Osteocyte (in vitro differentiated cells): ENCODE results near the gene PELI2. TPM values are rescaled to one million over a fixed set of nuclear protein-coding genes. Genes with fewer than 3 reads are reported as not detected.

ENCODE experiments used
- DNase-seq: peaks from one replicate; pipeline ENCODE4 v3.0.0; 2021; ENCODE audit warnings: mixed read lengths; ENCODE audit not compliant: unreplicated experiment; ENCODE audit errors: extremely low spot score
- H3K27ac Mint-ChIP-seq: one replicate; pipeline ENCODE4 v1.8.0; 2021; ENCODE audit warnings: mild to moderate bottlenecking, mixed read lengths; ENCODE audit not compliant: unreplicated experiment
- H3K27me3 Mint-ChIP-seq: one replicate; pipeline ENCODE4 v1.8.0; 2021; ENCODE audit warnings: mixed read lengths; ENCODE audit not compliant: unreplicated experiment
- H3K36me3 Mint-ChIP-seq: one replicate; pipeline ENCODE4 v1.8.0; 2021; ENCODE audit warnings: mixed read lengths; ENCODE audit not compliant: unreplicated experiment
- H3K4me1 Mint-ChIP-seq: one replicate; pipeline ENCODE4 v1.8.0; 2021; ENCODE audit warnings: mixed read lengths; ENCODE audit not compliant: unreplicated experiment
- H3K4me3 Mint-ChIP-seq: one replicate; pipeline ENCODE4 v1.8.0; 2021; ENCODE audit warnings: mild to moderate bottlenecking, moderate library complexity, mixed read lengths; ENCODE audit not compliant: unreplicated experiment
- H3K9me3 Mint-ChIP-seq: one replicate; pipeline ENCODE4 v1.8.0; 2021; ENCODE audit warnings: mixed read lengths; ENCODE audit not compliant: unreplicated experiment
- CTCF ChIP-seq: fragments of 200-600 bp; sonication (generic); IDR thresholded peaks from 2 replicates; pipeline ENCODE4 v1.5.0; 2021; ENCODE audit warnings: antibody characterized with exemption, mild to moderate bottlenecking, moderate library complexity
- total RNA-seq: library from RNA; stranded (reverse); gene quantifications from 2 replicates; pipeline ENCODE4 v1.2.1, GENCODE V29; 2021

PELI2 gene
- total RNA-seq, 1 donor from 2014 or later: 15.0 TPM

GRCh38 chr14:56217380-56218045, 99.3 kb downstream of the PELI2 start:
- H3K9me3 Mint-ChIP-seq: no peaks in the 10 kb centered on the region
- TF ChIP-seq CTCF: no peak
- no peaks in the 10 kb centered on the region for H3K36me3 Mint-ChIP-seq
- no peak overlapping the region for H3K4me3 Mint-ChIP-seq
- peaks cover 5% of the 10 kb centered on the region for H3K4me1 Mint-ChIP-seq
- H3K27me3 Mint-ChIP-seq: no peaks in the 10 kb centered on the region
- DNase-seq: no peak
- H3K27ac Mint-ChIP-seq: no peak overlapping the region

GRCh38 chr14:56219666-56220413, 101.6 kb downstream of the PELI2 start:
- no peak for TF ChIP-seq CTCF
- H3K9me3 Mint-ChIP-seq: no peaks in the 10 kb centered on the region
- no peak for DNase-seq
- H3K4me1 Mint-ChIP-seq: peaks cover 5% of the 10 kb centered on the region
- no peaks in the 10 kb centered on the region for H3K36me3 Mint-ChIP-seq
- H3K4me3 Mint-ChIP-seq: no peak overlapping the region
- H3K27me3 Mint-ChIP-seq: no peaks in the 10 kb centered on the region
- H3K27ac Mint-ChIP-seq: no peak overlapping the region

GRCh38 chr14:56221382-56222128, 103.3 kb downstream of the PELI2 start:
- no peak for DNase-seq
- Mint-ChIP-seq H3K27me3 (no peaks in the 10 kb centered on the region), H3K4me3 (no peak overlapping the region), H3K4me1 (peaks cover 7% of the 10 kb centered on the region), H3K36me3 (no peaks in the 10 kb centered on the region), H3K9me3 (no peaks in the 10 kb centered on the region), H3K27ac (no peak overlapping the region)
- TF ChIP-seq CTCF: no peak

DNA sequence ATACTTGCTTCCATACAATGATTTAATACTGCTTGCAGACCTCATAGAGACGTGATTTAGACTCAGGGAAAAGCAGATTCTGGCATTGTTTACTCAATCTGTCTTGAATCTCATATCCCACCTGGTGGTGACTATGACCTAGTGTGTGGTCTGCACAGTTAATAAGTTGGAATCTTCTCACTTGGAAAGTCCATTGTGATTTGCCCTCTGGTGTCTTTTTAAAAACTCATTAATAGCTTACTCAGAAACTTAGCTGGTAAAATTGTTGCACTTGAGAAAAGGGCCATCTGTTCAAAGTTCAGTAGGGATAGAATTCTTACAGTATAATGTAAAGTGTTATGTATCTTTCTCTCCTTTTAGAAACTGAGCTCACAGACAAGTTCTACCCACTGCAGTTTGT, 106.0 kb downstream of the PELI2 start:
- Mint-ChIP-seq H3K27me3 (no peaks in the 10 kb centered on the region), H3K4me3 (no peak overlapping the region)
- no peak for TF ChIP-seq CTCF

More for the DNA sequence above, 106.0 kb downstream of the PELI2 start:
- DNase-seq: no peak
- H3K9me3 Mint-ChIP-seq: no peaks in the 10 kb centered on the region
- H3K36me3 Mint-ChIP-seq: no peaks in the 10 kb centered on the region
- H3K27ac Mint-ChIP-seq: no peak overlapping the region
- peaks cover 13% of the 10 kb centered on the region for H3K4me1 Mint-ChIP-seq
